Parathyroid adenoma (tissue), 2 donors: ENCODE results near the gene NAP1L4.

Experiments used
- H2AFZ ChIP-seq: fragments of 300-600 bp; sonication (generic); one replicate; pipeline ENCODE4 v1.7.0; 2017; ENCODE audit warnings: antibody characterized with exemption, mild to moderate bottlenecking
- H3K27ac ChIP-seq: fragments of 300-600 bp; sonication (generic); one replicate; pipeline ENCODE4 v1.7.0; 2017
- H3K27me3 ChIP-seq: fragments of 300-600 bp; sonication (generic); one replicate; pipeline ENCODE4 v1.7.0; 2017; ENCODE audit warnings: low read length; ENCODE audit not compliant: control insufficient read depth, insufficient read depth
- H3K36me3 ChIP-seq: fragments of 300-600 bp; sonication (generic); one replicate; pipeline ENCODE4 v1.7.0; 2017; ENCODE audit warnings: low read length; ENCODE audit not compliant: control insufficient read depth, insufficient read depth
- H3K4me1 ChIP-seq: fragments of 300-600 bp; sonication (generic); one replicate; pipeline ENCODE4 v1.7.0; 2017; ENCODE audit warnings: control low read depth
- H3K4me2 ChIP-seq: fragments of 300-600 bp; sonication (generic); one replicate; pipeline ENCODE4 v1.7.0; 2017; ENCODE audit warnings: low read length
- H3K4me3 ChIP-seq: fragments of 300-600 bp; sonication (generic); one replicate; pipeline ENCODE4 v1.7.0; 2017; ENCODE audit warnings: low read depth, low read length
- H3K79me2 ChIP-seq: fragments of 300-600 bp; sonication (generic); one replicate; pipeline ENCODE4 v1.7.0; 2017; ENCODE audit warnings: control low read depth
- H3K9ac ChIP-seq: fragments of 300-600 bp; sonication (generic); one replicate; pipeline ENCODE4 v1.7.0; 2017; ENCODE audit warnings: mild to moderate bottlenecking
- H3K9me3 ChIP-seq: fragments of 300-600 bp; sonication (generic); one replicate; pipeline ENCODE4 v1.7.0; 2017; ENCODE audit warnings: low read length; ENCODE audit not compliant: control insufficient read depth
- TF ChIP-seq, protein P1 (sequence below): fragments of 300-600 bp; sonication (generic); IDR thresholded peaks from one replicate; pipeline ENCODE4 v1.7.0; 2017; ENCODE audit warnings: antibody characterized with exemption, mild to moderate bottlenecking
- donor health status: primary hyperparathyroidism.

The NAP1L4 gene, protein sequence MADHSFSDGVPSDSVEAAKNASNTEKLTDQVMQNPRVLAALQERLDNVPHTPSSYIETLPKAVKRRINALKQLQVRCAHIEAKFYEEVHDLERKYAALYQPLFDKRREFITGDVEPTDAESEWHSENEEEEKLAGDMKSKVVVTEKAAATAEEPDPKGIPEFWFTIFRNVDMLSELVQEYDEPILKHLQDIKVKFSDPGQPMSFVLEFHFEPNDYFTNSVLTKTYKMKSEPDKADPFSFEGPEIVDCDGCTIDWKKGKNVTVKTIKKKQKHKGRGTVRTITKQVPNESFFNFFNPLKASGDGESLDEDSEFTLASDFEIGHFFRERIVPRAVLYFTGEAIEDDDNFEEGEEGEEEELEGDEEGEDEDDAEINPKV

DNA sequence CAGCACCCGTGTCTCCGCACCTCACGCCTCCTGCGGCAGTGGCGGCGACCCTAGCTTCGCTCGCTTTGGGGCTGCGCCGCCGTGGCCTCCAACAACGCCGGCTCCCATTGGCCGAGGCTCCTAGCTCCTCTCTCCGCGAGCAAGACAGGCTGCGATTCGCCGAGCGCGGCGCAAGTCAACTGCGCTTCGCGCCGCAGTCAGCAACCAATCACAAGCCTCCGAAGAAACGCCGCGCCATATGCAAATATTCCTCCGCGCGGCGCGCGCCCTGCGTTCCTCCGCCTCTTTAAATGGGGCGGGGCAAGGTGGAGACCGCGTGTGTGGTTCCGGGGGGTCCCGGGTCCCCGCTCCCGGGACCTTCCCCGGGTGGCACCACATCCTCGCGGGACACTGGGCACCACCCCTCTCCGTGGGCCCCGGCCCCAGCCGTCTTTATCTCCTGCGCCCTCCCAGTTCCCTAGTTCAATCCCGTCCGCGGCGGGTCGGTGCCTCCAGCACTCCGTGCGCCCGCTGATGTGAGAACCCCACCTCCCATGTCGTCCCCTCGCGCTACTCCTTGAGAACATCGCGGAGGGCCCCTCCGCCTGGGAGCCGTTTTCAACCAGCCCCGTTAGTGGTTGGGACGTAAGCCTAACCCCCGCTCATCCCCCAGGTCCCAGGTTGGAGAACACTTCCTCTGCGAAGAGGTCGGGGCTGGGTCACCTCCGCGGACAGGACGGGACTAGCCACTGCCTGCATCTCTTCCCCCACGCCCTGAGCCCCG, at the start of gene NAP1L4:
Gene NAP1L4 (minus strand): TSS at position 96 of the 763 bp plus-strand sequence. CDS start 13,109 bp downstream, outside the sequence.
- peak within 1 kb of the TSS; percentile 82 for H3K4me3 ChIP-seq
- no peaks in the 10 kb centered on the region for H3K27me3 ChIP-seq
- no peaks in the 10 kb centered on the region for H3K36me3 ChIP-seq
- peak within 1 kb of the TSS; percentile 86 for H3K27ac ChIP-seq
- H3K79me2 ChIP-seq: peaks cover 21% of the 10 kb centered on the region
- H3K4me1 ChIP-seq: peaks cover 23% of the 10 kb centered on the region
- H3K9me3 ChIP-seq: no peaks in the 10 kb centered on the region
- TF ChIP-seq, protein P1, sequence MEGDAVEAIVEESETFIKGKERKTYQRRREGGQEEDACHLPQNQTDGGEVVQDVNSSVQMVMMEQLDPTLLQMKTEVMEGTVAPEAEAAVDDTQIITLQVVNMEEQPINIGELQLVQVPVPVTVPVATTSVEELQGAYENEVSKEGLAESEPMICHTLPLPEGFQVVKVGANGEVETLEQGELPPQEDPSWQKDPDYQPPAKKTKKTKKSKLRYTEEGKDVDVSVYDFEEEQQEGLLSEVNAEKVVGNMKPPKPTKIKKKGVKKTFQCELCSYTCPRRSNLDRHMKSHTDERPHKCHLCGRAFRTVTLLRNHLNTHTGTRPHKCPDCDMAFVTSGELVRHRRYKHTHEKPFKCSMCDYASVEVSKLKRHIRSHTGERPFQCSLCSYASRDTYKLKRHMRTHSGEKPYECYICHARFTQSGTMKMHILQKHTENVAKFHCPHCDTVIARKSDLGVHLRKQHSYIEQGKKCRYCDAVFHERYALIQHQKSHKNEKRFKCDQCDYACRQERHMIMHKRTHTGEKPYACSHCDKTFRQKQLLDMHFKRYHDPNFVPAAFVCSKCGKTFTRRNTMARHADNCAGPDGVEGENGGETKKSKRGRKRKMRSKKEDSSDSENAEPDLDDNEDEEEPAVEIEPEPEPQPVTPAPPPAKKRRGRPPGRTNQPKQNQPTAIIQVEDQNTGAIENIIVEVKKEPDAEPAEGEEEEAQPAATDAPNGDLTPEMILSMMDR: no peak
- peak within 1 kb of the TSS; percentile 73 for H2AFZ ChIP-seq
- H3K4me2 ChIP-seq: peak within 1 kb of the TSS; percentile 79
- H3K9ac ChIP-seq: peak within 1 kb of the TSS; percentile 35

DNA sequence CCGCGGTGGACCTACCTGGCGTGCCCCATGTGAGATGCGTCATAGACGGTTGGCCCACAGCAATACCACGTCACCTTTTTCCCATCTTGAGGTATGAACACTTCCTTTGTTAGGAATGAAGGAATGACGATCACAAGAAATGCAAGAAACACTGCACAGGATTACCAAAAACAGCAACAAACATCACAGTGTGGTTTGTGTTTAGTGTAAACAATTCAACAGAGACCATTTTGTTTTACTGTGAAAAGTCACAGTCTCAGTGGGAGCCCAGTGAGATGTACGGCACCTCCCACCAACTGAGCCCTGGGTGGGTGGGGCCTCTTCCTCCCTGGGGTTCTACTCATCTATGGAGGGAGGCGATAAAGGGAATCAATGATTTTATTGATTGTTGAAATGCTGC, 48.8 kb upstream of the NAP1L4 start:
- TF ChIP-seq, protein P1: no peak
- Histone ChIP-seq H3K9me3 (no peaks in the 10 kb centered on the region), H3K36me3 (no peaks in the 10 kb centered on the region), H3K27ac (no peak overlapping the region), H3K4me3 (no peak overlapping the region), H3K27me3 (no peaks in the 10 kb centered on the region), H3K9ac (no peak overlapping the region), H2AFZ (no peak overlapping the region), H3K79me2 (no peaks in the 10 kb centered on the region), H3K4me1 (no peaks in the 10 kb centered on the region), H3K4me2 (no peak overlapping the region)

DNA sequence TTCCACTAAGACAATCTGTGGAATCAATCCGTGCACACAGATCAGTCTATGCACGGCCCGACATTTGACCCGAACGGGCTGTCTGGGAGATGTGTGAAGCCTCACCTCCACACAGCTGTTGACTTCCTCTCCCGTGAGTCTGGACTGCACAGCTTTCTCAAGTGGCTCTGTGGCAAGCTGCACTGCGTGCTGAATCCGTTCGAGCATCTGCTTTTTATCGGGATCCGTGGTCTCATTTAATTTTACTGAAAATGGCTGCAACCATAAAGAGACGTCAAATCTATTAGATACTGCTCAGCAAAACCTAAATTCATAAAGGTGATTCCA, 45.8 kb upstream of the NAP1L4 start:
- Histone ChIP-seq H3K27ac (no peak overlapping the region), H3K9me3 (no peaks in the 10 kb centered on the region)

DNA sequence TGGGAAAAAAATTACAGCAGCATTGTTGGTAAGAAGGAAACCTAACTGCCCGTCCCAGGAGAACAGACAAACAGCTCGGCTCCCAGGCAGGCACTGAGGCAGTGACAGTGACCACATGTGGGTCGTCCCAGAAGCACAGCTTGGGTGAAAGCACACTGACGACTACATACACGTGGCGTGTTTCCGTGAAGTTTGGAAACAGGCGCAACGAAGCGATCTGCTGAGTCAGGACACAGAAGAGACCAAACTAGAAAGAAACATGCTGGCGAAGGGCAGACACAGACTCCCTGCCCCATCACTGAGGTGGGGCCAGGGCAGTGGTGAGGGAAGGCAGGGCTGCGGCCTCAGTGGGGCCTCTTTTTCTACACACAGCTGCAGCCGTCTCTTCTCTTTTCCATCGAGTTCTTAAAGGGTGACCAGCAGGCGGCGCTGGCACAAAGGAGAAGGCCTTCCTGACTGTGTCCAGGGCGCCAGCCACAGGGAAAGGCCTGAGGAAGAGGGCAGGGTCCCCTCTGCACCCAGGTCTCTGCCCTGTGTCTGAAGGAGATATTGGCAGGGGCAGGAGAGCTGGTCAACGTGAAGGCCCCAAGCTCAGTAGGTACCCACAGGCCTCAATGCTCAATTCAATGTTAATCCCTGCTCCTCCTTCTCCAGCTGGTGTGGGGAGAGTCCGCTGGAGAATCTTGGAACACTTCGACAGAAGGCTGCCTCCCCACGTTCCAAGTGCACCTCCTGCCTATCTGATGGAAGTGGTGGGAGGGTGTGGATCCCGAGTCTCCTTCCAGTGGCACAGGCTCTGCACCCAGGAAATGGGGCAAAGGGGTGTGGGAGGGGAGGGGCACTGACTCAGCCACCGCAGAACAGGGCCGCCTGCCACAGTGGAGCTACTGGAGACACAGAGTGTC, 45.2 kb upstream of the NAP1L4 start:
- no peak overlapping the region for H3K27ac ChIP-seq
- TF ChIP-seq, protein P1: peak; percentile 55
- no peaks in the 10 kb centered on the region for H3K27me3 ChIP-seq
- no peak overlapping the region for H3K4me2 ChIP-seq
- H3K9me3 ChIP-seq: no peaks in the 10 kb centered on the region
- no peak overlapping the region for H3K4me3 ChIP-seq
- no peak overlapping the region for H2AFZ ChIP-seq
- no peak overlapping the region for H3K9ac ChIP-seq
- H3K36me3 ChIP-seq: no peaks in the 10 kb centered on the region
- H3K79me2 ChIP-seq: no peaks in the 10 kb centered on the region
- no peaks in the 10 kb centered on the region for H3K4me1 ChIP-seq

More for the DNA sequence above, 45.8 kb upstream of the NAP1L4 start:
- Histone ChIP-seq H3K36me3 (no peaks in the 10 kb centered on the region), H2AFZ (no peak overlapping the region), H3K9ac (no peak overlapping the region), H3K27me3 (no peaks in the 10 kb centered on the region), H3K79me2 (no peaks in the 10 kb centered on the region), H3K4me2 (no peak overlapping the region), H3K4me1 (no peaks in the 10 kb centered on the region), H3K4me3 (no peak overlapping the region)
- TF ChIP-seq, protein P1: no peak
